Measurements from ENCODE around the gene AGPAT2. TPM values are rescaled to one million over a fixed set of nuclear protein-coding genes. Genes with fewer than 3 reads are reported as not detected.
A peak's percentile ranks its signal among the peaks of the same experiment; 100 is the strongest.

The AGPAT2 gene
- total RNA-seq, 2 donors from 2014 or later, result 71.9 to 81.9 TPM

DNA sequence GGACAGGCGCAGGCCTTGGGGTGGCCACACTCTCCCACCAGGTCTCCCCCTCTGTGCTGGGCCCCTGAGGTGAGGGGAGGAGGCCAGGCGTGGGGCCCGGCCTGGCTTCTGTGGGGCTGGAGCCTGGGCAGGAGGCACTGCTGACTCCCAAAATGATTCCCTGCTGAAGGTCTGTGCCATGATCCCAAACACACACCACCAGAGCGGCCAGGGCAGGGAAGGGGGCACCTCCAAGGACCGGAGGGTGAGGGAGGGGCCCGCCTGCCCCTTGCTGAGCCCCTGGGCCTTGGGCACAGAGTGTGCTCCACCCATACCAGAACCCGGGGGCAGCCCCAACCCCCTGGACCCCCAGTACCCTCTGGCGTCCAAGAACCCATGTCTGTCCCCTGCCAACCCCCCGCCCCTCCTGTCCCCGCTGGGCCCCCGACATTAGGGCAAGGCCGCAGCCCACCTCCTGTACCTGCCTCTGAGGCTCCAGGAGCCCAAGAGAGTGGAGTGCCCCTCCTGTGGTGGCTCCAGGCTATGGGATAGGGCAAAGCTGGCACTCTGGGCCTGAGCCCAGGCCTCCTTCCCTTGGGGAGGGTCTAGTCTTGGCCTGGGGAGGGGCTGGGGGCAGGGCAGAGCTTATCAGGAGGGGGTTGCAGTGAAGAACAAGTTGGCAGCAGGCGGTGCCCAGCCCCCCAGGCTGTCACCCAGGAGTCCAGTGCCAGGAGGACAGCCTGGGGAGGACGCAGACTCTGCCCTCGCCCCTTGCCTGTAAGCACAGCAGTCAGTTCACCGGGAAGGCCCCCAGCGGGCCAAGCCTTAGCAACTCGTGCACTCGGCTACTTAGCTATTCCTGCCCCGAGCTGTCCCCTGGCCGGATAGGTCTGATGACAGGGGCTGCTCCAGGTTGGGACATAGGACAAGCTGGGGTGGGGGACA is 27.1 kb downstream of the AGPAT2 start:
- Histone ChIP-seq H3K27me3 (no peaks in the 10 kb centered on the region), H3K36me3 (peaks cover 16% of the 10 kb centered on the region), H3K9me3 (no peaks in the 10 kb centered on the region), H3K4me1 (peaks cover 0 to 25% of the 10 kb centered on the region in 2 donors), H3K4me3 (peak overlapping the region; percentile 28 to 40), H3K27ac (peak overlapping the region; percentile 78)
- no peak for DNase-seq (ENCODE audit: low spot score)
- TF ChIP-seq, protein P1, sequence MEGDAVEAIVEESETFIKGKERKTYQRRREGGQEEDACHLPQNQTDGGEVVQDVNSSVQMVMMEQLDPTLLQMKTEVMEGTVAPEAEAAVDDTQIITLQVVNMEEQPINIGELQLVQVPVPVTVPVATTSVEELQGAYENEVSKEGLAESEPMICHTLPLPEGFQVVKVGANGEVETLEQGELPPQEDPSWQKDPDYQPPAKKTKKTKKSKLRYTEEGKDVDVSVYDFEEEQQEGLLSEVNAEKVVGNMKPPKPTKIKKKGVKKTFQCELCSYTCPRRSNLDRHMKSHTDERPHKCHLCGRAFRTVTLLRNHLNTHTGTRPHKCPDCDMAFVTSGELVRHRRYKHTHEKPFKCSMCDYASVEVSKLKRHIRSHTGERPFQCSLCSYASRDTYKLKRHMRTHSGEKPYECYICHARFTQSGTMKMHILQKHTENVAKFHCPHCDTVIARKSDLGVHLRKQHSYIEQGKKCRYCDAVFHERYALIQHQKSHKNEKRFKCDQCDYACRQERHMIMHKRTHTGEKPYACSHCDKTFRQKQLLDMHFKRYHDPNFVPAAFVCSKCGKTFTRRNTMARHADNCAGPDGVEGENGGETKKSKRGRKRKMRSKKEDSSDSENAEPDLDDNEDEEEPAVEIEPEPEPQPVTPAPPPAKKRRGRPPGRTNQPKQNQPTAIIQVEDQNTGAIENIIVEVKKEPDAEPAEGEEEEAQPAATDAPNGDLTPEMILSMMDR (IDR thresholded peaks at IDR 0.05), result no peak

DNA sequence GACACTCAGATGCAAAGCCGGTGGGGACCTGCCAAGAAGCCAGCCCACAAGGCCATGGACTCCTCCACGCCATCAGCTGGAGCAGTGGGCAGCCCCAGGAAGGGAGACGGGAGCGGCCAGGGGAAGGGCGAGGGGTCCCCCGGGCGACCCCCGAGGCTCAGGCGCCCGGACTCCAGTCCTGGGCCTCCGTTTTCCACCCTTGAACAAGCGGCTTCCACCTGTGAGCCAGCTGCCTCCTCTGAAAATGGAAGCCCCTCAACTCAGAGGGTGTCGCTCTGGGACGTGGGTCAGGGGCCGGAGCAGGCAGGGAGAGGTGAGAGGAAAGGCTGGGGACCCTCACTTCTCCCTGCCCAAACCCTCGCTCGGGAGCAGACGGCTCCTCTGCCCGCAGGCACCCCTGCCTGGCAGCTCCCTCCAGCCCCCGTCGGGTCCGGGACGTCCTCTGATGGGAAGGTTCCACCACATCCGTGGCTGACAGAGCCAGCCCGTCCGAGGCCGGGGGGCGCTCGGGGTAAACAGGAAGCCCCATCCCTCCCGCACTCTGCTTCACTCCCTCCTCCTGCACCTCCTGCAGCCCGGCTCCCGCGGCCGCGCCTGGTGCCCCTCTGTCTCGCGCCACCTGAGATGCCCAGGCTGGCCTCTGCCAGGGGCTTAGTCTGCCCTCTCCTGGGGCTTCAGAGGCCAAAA is 28.3 kb downstream of the AGPAT2 start:
- Histone ChIP-seq H3K9me3 (no peaks in the 10 kb centered on the region), H3K4me1 (peaks cover 0 to 28% of the 10 kb centered on the region in 2 donors), H3K27me3 (no peaks in the 10 kb centered on the region), H3K36me3 (peaks cover 5% of the 10 kb centered on the region), H3K27ac (peak overlapping the region; percentile 78), H3K4me3 (peak overlapping the region; percentile 28 to 40)
- TF ChIP-seq, protein P1 (IDR thresholded peaks at IDR 0.05), result no peak
- no peak for DNase-seq (ENCODE audit: low spot score)

DNA sequence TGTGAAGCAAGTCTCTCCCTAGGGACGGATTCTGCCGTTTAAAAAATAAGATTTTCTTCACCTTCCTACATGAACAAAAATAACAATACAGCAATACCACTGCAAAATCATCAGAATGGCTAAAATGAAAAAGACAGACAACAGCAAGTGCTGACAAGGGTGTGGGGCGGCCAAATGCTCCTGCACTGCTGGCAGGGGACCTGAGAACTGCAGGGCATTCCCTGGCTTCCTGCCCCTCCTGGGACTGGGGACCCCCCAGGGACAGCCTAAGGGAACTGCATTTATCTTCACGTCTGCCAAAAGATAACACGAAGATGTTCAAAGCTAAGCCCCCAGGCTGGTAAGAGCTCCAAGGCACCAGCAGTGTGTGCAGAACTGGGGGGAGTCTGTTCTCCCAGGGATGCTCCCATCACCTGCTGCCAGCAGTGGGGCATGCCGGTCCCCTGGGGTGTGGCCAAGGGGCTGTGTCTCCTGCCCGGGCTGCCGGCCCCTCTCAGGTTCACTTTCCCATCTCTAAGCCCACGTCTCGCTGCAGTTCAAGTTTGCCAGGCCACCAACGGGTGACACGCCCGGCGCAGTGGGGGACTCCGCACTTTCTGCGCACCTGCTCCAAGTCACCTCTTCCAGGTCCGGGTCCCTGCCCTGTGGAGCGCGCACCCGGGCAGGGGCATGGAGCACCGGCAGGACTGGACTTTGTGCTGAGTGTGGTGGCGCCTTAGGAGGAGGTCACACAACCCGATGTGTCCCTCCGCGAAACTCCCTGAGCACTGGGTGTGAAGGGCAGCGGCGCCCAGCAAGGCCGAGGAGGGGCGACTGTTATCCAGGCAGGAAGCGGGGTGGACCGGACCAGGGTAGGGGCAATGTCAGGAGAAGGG is 29.0 kb downstream of the AGPAT2 start:
- H3K4me1 ChIP-seq, result peaks cover 0 to 28% of the 10 kb centered on the region in 2 donors
- peak overlapping the region; percentile 28 to 40 for H3K4me3 ChIP-seq
- DNase-seq (ENCODE audit: low spot score), result no peak
- no peaks in the 10 kb centered on the region for H3K27me3 ChIP-seq
- no peaks in the 10 kb centered on the region for H3K36me3 ChIP-seq
- H3K9me3 ChIP-seq, result no peaks in the 10 kb centered on the region
- H3K27ac ChIP-seq, result peak overlapping the region; percentile 78
- TF ChIP-seq, protein P1 (IDR thresholded peaks at IDR 0.05), result no peak

DNA sequence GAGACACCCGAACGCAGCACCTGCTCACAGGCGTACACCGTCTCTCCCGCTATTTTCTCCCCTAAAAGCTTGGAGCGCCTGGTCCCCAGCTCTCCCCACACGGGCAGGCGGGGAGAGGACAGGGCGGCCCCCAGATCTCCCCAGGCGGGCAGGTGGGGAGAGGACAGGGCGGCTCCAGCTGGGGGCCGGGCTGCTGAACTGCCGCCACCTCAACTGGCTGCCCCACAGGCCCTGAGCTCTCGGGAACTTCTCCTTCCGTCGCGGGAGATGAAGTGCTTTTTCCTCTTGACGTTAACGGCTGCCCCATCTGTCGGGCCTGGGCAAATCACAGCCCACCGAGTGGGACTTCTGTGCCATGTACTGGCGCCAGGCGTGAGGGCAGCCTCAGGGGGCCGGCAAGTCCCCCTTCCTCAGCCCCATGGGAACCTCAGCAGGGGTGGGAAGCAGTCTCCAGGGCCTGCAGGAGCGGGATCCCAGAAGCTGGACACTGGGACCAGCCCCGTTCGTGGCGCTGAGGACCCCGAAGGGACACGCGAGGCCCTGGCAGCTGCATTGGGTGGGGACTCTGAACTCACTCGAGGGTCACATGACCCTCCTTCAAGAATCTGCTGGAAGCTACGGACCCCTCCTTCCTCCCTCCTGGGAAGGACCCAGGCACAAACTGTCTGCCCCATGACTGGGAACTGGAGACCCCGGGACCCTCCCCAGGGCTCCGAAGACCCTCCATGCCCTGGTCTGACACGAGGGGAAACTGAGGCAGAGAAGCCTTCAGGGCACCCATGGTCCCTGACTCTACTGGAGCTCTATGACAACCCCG is 30.3 kb downstream of the AGPAT2 start:
- no peak for DNase-seq (ENCODE audit: low spot score)
- H3K27me3 ChIP-seq, result no peaks in the 10 kb centered on the region
- H3K27ac ChIP-seq, result peak overlapping the region; percentile 78
- no peaks in the 10 kb centered on the region for H3K9me3 ChIP-seq
- TF ChIP-seq, protein P1 (IDR thresholded peaks at IDR 0.05), result no peak
- no peaks in the 10 kb centered on the region for H3K36me3 ChIP-seq
- peaks cover 0 to 28% of the 10 kb centered on the region in 2 donors for H3K4me1 ChIP-seq
- H3K4me3 ChIP-seq, result peak overlapping the region in 1 of 2 donors; percentile 33

All from right atrium auricular region (tissue), 2 donors.